Measurements from ENCODE around the gene SLC17A3.

- TF ChIP-seq CREM (IDR thresholded peaks at IDR 0.05; ENCODE audit: low read depth), result no peak
- no peak for TF ChIP-seq HCFC1 (IDR thresholded peaks at IDR 0.05; ENCODE audit: low read length)
- no peak for TF ChIP-seq CTCF (IDR thresholded peaks at IDR 0.05 in 2 of 3, conservative IDR thresholded peaks at IDR 0.05 in 1 of 3; ENCODE audit: control insufficient read depth in 2 of 3, extremely low read depth in 1 of 3, insufficient read depth in 1 of 3, low read depth in 3 of 3, low read length in 3 of 3)
- no peak for TF ChIP-seq SMAD1 (IDR thresholded peaks at IDR 0.05; ENCODE audit: low read depth, partially characterized antibody)
- TF ChIP-seq BRCA1 (IDR thresholded peaks at IDR 0.05; ENCODE audit: low read depth, low read length), result no peak
- no peak for TF ChIP-seq RAD21 (IDR thresholded peaks at IDR 0.05; ENCODE audit: insufficient read depth, low read depth, low read length)
- TF ChIP-seq HDAC2 (IDR thresholded peaks at IDR 0.05), result no peak
- no peak for TF ChIP-seq CREB1 (IDR thresholded peaks at IDR 0.05; ENCODE audit: low read depth)
- TF ChIP-seq E2F4 (IDR thresholded peaks at IDR 0.05; ENCODE audit: low read depth, low read length), result no peak
These were observed 22.2 kb upstream of the SLC17A3 start for GRCh38 chr6:25896252-25896651.
